HL-60 (cell line): ENCODE data around the gene GALNT3.

Source experiments
- CTCF ChIP-seq: IDR thresholded peaks from one replicate; pipeline ENCODE4 v1.5.1; 2011; ENCODE audit warnings: low read length, control low read depth, inconsistent platforms; ENCODE audit not compliant: insufficient read depth
- POLR2AphosphoS5 ChIP-seq: IDR thresholded peaks from 2 replicates; pipeline ENCODE4 v1.6.1; 2012; ENCODE audit warnings: low read depth
- REST ChIP-seq: IDR thresholded peaks from 2 replicates; pipeline ENCODE4 v1.6.1; 2012; ENCODE audit warnings: low read depth; ENCODE audit not compliant: insufficient replicate concordance
- SPI1 ChIP-seq: IDR thresholded peaks from 2 replicates; pipeline ENCODE4 v1.6.1; 2012; ENCODE audit warnings: low read depth, mild to moderate bottlenecking, borderline replicate concordance

- no peak for TF ChIP-seq CTCF
- no peak for TF ChIP-seq POLR2AphosphoS5
- no peak for TF ChIP-seq SPI1
- no peak for TF ChIP-seq REST
Observed at GRCh38 chr2:165814473-165814872, 20.4 kb upstream of the GALNT3 start.
